GM23248 (cell line): ENCODE data around the gene SGSM2. TPM values are rescaled to one million over a fixed set of nuclear protein-coding genes. Genes with fewer than 3 reads are reported as not detected.

Experiments used
- DNase-seq: peaks from one replicate; pipeline ENCODE4 v3.0.0-alpha.2; 2015
- H2AFZ ChIP-seq: fragments of 200-600 bp; sonication (generic); 2 replicates; pipeline ENCODE4 v1.6.1; 2016; ENCODE audit warnings: antibody characterized with exemption
- H3F3A ChIP-seq: fragments of 200-600 bp; sonication (generic); 2 replicates; pipeline ENCODE4 v1.6.1; 2016; ENCODE audit warnings: mild to moderate bottlenecking, antibody characterized with exemption, mixed run types; ENCODE audit not compliant: insufficient read depth
- H3K27ac ChIP-seq: fragments of 200-600 bp; sonication (generic); 2 replicates; pipeline ENCODE4 v1.5.1; 2016; ENCODE audit warnings: mild to moderate bottlenecking
- H3K27me3 ChIP-seq: fragments of 200-600 bp; sonication (generic); replicated peaks from 2 replicates; pipeline ENCODE4 v1.6.1; 2016; ENCODE audit warnings: mild to moderate bottlenecking; ENCODE audit not compliant: insufficient read depth
- H3K36me3 ChIP-seq: fragments of 200-600 bp; sonication (generic); 2 replicates; pipeline ENCODE4 v1.6.1; 2016; ENCODE audit warnings: low read depth, mild to moderate bottlenecking
- H3K4me1 ChIP-seq: fragments of 200-600 bp; sonication (generic); 2 replicates; pipeline ENCODE4 v1.6.1; 2016; ENCODE audit warnings: mild to moderate bottlenecking; ENCODE audit not compliant: insufficient read depth
- H3K4me2 ChIP-seq: fragments of 200-600 bp; sonication (generic); one replicate; pipeline ENCODE4 v1.6.1; 2016; ENCODE audit warnings: mild to moderate bottlenecking; ENCODE audit not compliant: unreplicated experiment
- H3K4me3 ChIP-seq: fragments of 200-600 bp; sonication (generic); 2 replicates; pipeline ENCODE4 v1.5.1; 2016; ENCODE audit warnings: mild to moderate bottlenecking
- H3K79me2 ChIP-seq: fragments of 200-600 bp; sonication (generic); 2 replicates; pipeline ENCODE4 v1.6.1; 2016; ENCODE audit warnings: mild to moderate bottlenecking; ENCODE audit not compliant: insufficient read depth
- H3K9ac ChIP-seq: fragments of 200-600 bp; sonication (generic); 2 replicates; pipeline ENCODE4 v1.6.1; 2016; ENCODE audit warnings: mild to moderate bottlenecking
- H3K9me2 ChIP-seq: fragments of 200-600 bp; sonication (generic); 2 replicates; pipeline ENCODE4 v1.6.1; 2016; ENCODE audit warnings: mixed run types, mild to moderate bottlenecking, moderate library complexity; ENCODE audit not compliant: insufficient read depth
- H3K9me3 ChIP-seq: fragments of 200-600 bp; sonication (generic); one replicate; pipeline ENCODE4 v1.6.1; 2017; ENCODE audit warnings: low read depth
- H4K20me1 ChIP-seq: fragments of 200-600 bp; sonication (generic); 2 replicates; pipeline ENCODE4 v1.6.0; 2016; ENCODE audit not compliant: insufficient read depth
- EZH2 ChIP-seq: fragments of 200-600 bp; sonication (generic); IDR thresholded peaks from 2 replicates; pipeline ENCODE4 v1.6.1; 2018; ENCODE audit warnings: antibody characterized with exemption, mild to moderate bottlenecking; ENCODE audit not compliant: insufficient read depth, poor library complexity, severe bottlenecking
- EZH2phosphoT487 ChIP-seq: fragments of 200-600 bp; sonication (generic); IDR thresholded peaks from 2 replicates; pipeline ENCODE4 v1.6.1; 2018; ENCODE audit warnings: antibody characterized with exemption, moderate library complexity, mild to moderate bottlenecking, low read depth; ENCODE audit not compliant: insufficient read depth
- WGBS, 2 experiments: methylation state at CpG; one replicate each; pipeline ENCODE4 v1.1.6; 2015 to 2017; ENCODE audit warnings: low lambda C conversion rate in 2 of 2, low coverage in 1 of 2; ENCODE audit errors: missing lambda C conversion rate in 2 of 2; 5-methylcytosine and 5-hydroxymethylcytosine counted together
- in situ Hi-C: fragments of 300-500 bp; cut with MboI; formaldehyde crosslinking; loops from 2 replicates; pipeline ENCODE4 v1.15.0; 2020
- polyA plus RNA-seq: library from polyadenylated mRNA; unstranded; fragments of >200 nt; fragmentation: Nextera tagmentation; extraction: Ambion mirVana; gene quantifications from 2 replicates; pipeline ENCODE4 v1.2.1, GENCODE V29; 2016
- total RNA-seq: library from RNA; depleted of rRNA; stranded (reverse); fragments of >200 nt; shearing (Covaris generic); gene quantifications from 2 replicates; pipeline ENCODE4 v1.2.3, GENCODE V29; 2014

The SGSM2 gene
- total and polyA plus RNA-seq, 2 experiments from 2014 or later, result 19.8 to 32.3 TPM

DNA sequence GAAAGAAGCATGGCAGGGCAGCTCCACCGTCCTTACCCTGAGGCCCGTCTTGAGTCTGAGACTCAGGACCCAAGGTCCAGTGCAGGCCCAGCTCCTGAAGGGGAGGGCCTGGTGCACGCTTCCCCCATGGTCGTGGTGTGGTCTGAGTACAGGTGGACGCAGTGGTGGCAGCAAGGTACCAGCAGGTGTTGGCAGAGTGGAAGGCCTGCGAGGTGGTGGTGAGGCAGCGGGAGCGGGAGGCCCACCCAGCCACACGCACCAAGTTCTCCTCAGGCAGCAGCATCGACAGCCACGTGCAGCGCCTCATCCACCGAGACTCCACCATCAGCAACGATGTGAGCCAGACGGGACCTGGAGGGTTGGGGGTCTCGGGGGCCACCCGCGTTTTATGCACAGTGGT lies 35.9 kb downstream of the SGSM2 start:
- H3K4me1 ChIP-seq, result no peaks in the 10 kb centered on the region
- no peaks in the 10 kb centered on the region for H3K36me3 ChIP-seq
- no peaks in the 10 kb centered on the region for H3K9me3 ChIP-seq
- no peak overlapping the region for H2AFZ ChIP-seq
- TF ChIP-seq EZH2, result no peak
- TF ChIP-seq EZH2phosphoT487, result no peak
- no peak overlapping the region for H3K4me3 ChIP-seq
- no peak overlapping the region for H3K4me2 ChIP-seq
- no peak overlapping the region for H3K27ac ChIP-seq
- no peak overlapping the region for H3K9ac ChIP-seq
- no peak for DNase-seq
- in situ Hi-C loops, result no loop called here
- no peaks in the 10 kb centered on the region for H3K79me2 ChIP-seq
- no peaks in the 10 kb centered on the region for H3K27me3 ChIP-seq
- no peaks in the 10 kb centered on the region; the same call in 1 of the 2 replicates for H3F3A ChIP-seq
- WGBS, 2 experiments, result 96% methylated on average over 14 to 18 of the region's 18 CpGs
- no peaks in the 10 kb centered on the region for H4K20me1 ChIP-seq
- H3K9me2 ChIP-seq, result no peaks in the 10 kb centered on the region

DNA sequence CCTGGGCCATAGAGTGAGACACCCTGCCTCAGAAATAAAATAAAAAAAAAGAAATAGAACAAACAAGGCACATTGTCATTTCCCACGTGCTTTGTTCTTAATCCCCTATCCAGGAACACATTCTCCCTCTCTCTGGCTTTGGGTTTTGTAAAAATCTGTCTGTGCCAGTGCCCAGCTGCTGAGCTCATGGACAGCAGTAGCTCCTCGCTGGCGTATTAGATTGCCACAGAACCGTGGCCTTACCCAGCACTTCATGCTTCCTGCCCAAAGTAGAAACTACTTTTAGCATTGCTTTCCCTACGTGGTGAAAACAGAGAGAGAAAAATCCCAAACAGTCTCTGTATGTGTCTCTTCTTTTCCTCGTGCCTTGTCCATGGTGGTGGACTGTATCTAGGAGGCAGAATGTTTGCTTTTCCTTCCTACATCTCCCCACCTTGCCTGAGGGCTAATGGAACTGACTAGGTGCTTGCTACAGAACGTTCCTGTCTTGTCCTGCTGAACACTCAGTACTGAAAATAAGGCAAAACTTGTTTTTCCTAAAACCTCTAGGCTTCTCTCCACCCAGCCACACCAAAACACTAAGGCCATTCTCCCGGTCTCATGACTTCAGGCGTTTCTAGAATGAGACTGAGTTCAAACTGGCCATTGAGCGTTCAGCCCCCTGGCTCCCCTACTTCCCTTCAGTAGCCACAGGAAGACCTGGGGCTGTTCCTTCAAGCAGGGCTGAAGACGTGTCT lies 37.4 kb downstream of the SGSM2 start:
- no peak overlapping the region for H3K4me3 ChIP-seq
- WGBS, 2 experiments, result 85 to 89% methylated on average over 11 of the region's 11 CpGs
- no peak overlapping the region for H3K27ac ChIP-seq
- no peaks in the 10 kb centered on the region for H3K4me1 ChIP-seq
- no peak overlapping the region for H3K9ac ChIP-seq
- H3K36me3 ChIP-seq, result no peaks in the 10 kb centered on the region
- no peaks in the 10 kb centered on the region for H3K27me3 ChIP-seq
- H3K79me2 ChIP-seq, result no peaks in the 10 kb centered on the region
- H4K20me1 ChIP-seq, result no peaks in the 10 kb centered on the region
- DNase-seq, result no peak
- TF ChIP-seq EZH2phosphoT487, result no peak
- TF ChIP-seq EZH2, result no peak
- no peak overlapping the region for H2AFZ ChIP-seq
- in situ Hi-C loops, result no loop called here
- no peaks in the 10 kb centered on the region; the same call in 1 of the 2 replicates for H3F3A ChIP-seq
- H3K9me2 ChIP-seq, result no peaks in the 10 kb centered on the region
- no peaks in the 10 kb centered on the region for H3K9me3 ChIP-seq
- H3K4me2 ChIP-seq, result no peak overlapping the region

DNA sequence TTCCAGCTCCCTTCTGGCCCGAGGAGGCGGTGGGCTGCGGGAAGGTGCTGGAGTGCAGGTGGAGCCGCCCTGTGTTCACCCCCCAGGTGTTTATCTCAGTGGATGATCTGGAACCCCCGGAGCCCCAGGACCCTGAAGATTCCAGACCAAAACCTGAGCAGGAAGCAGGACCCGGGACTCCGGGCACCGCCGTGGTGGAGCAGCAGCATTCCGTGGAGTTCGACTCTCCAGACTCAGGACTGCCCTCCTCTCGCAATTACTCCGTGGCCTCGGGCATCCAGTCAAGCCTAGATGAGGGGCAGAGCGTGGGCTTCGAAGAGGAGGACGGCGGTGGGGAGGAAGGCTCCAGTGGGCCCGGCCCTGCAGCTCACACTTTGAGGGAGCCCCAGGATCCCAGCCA lies 38.1 kb downstream of the SGSM2 start:
- H3K79me2 ChIP-seq, result no peaks in the 10 kb centered on the region
- no peak overlapping the region for H2AFZ ChIP-seq
- H3K4me1 ChIP-seq, result no peaks in the 10 kb centered on the region
- no peaks in the 10 kb centered on the region for H3K9me2 ChIP-seq
- H3K27ac ChIP-seq, result no peak overlapping the region
- 92 to 97% methylated on average over 17 to 19 of the region's 19 CpGs for WGBS, 2 experiments
- in situ Hi-C loops, result no loop called here
- H3K4me3 ChIP-seq, result no peak overlapping the region
- no peak overlapping the region for H3K9ac ChIP-seq
- H3K36me3 ChIP-seq, result no peaks in the 10 kb centered on the region
- no peaks in the 10 kb centered on the region for H3K9me3 ChIP-seq
- no peak for DNase-seq
- no peaks in the 10 kb centered on the region for H4K20me1 ChIP-seq
- H3K27me3 ChIP-seq, result no peaks in the 10 kb centered on the region
- TF ChIP-seq EZH2 (no peak), EZH2phosphoT487 (no peak)
- no peaks in the 10 kb centered on the region; the same call in 1 of the 2 replicates for H3F3A ChIP-seq
- H3K4me2 ChIP-seq, result no peak overlapping the region

DNA sequence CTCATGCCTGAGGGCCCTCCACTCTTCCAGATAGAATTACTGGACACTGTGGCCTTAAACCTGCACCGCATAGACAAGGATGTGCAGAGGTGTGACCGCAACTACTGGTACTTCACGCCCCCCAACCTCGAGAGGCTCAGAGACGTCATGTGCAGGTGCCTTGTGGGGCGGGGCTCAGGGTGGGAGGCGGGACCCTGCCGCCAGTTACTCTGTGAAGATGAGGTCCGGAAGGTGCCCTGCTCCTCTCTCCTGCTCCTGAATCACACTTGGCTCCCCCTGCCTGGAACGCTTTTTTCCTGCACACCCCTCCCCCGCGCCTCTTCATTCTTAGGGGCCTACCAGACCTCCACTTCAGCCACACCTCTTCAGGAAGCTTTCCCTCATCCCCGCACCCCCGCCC lies 38.8 kb downstream of the SGSM2 start:
- H2AFZ ChIP-seq, result no peak overlapping the region
- H3K4me2 ChIP-seq, result no peak overlapping the region
- H4K20me1 ChIP-seq, result no peaks in the 10 kb centered on the region
- H3K27me3 ChIP-seq, result no peaks in the 10 kb centered on the region
- H3K4me3 ChIP-seq, result no peak overlapping the region
- no peak overlapping the region for H3K27ac ChIP-seq
- in situ Hi-C loops, result no loop called here
- H3K9me2 ChIP-seq, result no peaks in the 10 kb centered on the region
- H3K79me2 ChIP-seq, result no peaks in the 10 kb centered on the region
- WGBS, 2 experiments, result 86 to 87% methylated on average over 14 of the region's 14 CpGs
- no peaks in the 10 kb centered on the region; the same call in 1 of the 2 replicates for H3F3A ChIP-seq
- TF ChIP-seq EZH2 (no peak), EZH2phosphoT487 (no peak)
- no peaks in the 10 kb centered on the region for H3K9me3 ChIP-seq
- no peak overlapping the region for H3K9ac ChIP-seq
- DNase-seq, result no peak
- H3K36me3 ChIP-seq, result no peaks in the 10 kb centered on the region
- no peaks in the 10 kb centered on the region for H3K4me1 ChIP-seq
